ENCODE results near the gene RABEP2. TPM values are rescaled to one million over a fixed set of nuclear protein-coding genes. Genes with fewer than 3 reads are reported as not detected.

RABEP2 gene
- total and polyA plus RNA-seq, 9 of the 15 experiments (the other 6 are each of a cell fraction or from before 2014, with no cell fraction given), result 0.15 to 13.4 (median 3.5) TPM

DNA sequence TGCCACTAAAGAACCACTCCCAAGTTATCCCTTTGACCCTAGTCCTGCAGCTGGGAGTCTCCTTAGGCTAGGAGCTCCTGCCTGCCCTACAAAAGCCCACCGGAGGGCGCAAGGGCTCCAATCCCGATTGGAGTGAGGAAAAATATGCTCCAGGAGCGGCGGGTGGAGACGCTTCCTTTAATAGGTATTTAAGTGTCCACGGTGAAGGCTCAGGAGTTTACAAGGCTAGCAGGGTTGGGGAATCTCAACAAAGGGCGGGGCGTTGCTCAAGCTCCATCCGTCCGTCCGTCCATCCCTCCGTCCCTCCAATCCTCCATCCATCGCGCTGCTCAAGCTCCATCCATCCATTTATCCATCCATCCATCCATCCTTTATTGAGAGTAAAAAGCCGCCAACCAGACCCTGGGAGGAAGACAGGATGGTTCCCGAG, 49.0 kb upstream of the RABEP2 start:
- peaks cover 4% of the 10 kb centered on the region for H3K9me1 ChIP-seq (ENCODE audit: control insufficient read depth, insufficient read depth, low read length)
- BruUV-seq (replicated peaks), result TSS peak; percentile 95
- peak overlapping the region; percentile 95 for H2AFZ ChIP-seq (ENCODE audit: low read depth, low read length)
- no peaks in the 10 kb centered on the region for H4K20me1 ChIP-seq (replicated peaks; ENCODE audit: control insufficient read depth, insufficient read depth, low read length)
- H3K4me1 ChIP-seq (replicated peaks in 1 of 2; ENCODE audit: control insufficient read depth in 2 of 2, insufficient read depth in 2 of 2, low read length in 2 of 2), result peaks cover 11 to 25% of the 10 kb centered on the region in 2 experiments; a peak in 3 of 5 replicates
- WGBS (ENCODE audit: insufficient coverage, low coverage, missing lambda C conversion rate), result 1% methylated on average over 17 of the region's 17 CpGs
- H3K4me3 ChIP-seq, result peak overlapping the region; percentile 94
- POLR2A ChIA-PET, result interaction anchor here (0.5 to 1.4 kb wide), 4 partner anchors 13 to 111 kb away, joined by 3 to 5 read pairs (median 3); no protein-coding TSS in a partner anchor
- peaks cover 9% of the 10 kb centered on the region; the same call in 2 of the 3 replicates for H3K79me2 ChIP-seq (ENCODE audit: control insufficient read depth, insufficient read depth, low read length)
- in situ Hi-C loops (cut with MboI), result loop anchor here (10.0 to 25.0 kb wide), 2 partner anchors 291 to 312 kb away; no protein-coding TSS in a partner anchor
- peak; percentile 67 for ATAC-seq
- H3K4me2 ChIP-seq (ENCODE audit: insufficient read depth, low read length), result peak overlapping the region; percentile 99
- H3K9me3 ChIP-seq (replicated peaks; ENCODE audit: control insufficient read depth, insufficient read depth, low read depth, low read length), result no peaks in the 10 kb centered on the region
- H3K27me3 ChIP-seq (ENCODE audit: control insufficient read depth in 2 of 2, insufficient read depth in 2 of 2, low read length in 2 of 2), result no peaks in the 10 kb centered on the region
- intact Hi-C loops (cut with micrococcal nuclease), result no loop called here
- peaks cover 17% of the 10 kb centered on the region; the same call in 2 of the 3 replicates for H3K36me3 ChIP-seq (ENCODE audit: control insufficient read depth, insufficient read depth, low read length)
- peak; percentile 67 for FAIRE-seq
- CTCF ChIA-PET (ENCODE audit: low intra/inter-chr PET ratio), result interaction anchor here (1.3 kb wide), 1 partner anchor 1047 kb away, joined by 5 read pairs; no protein-coding TSS in a partner anchor
- peak; percentile 54 to 72 (median 71) for DNase-seq (ENCODE audit: extremely low read depth in 1 of 4, low spot score in 3 of 4)
- H3K27ac ChIP-seq (ENCODE audit: extremely low read depth, low read depth, low read length), result peak overlapping the region; percentile 63; the same call in 2 of the 3 replicates
- H3K9ac ChIP-seq (ENCODE audit: insufficient read depth in 1 of 2, low read depth in 2 of 2, low read length in 2 of 2), result peak overlapping the region; percentile 77 to 97; a peak in 3 of 4 replicates
- peak; percentile 75; the same call in 1 of the 2 replicates for TF ChIP-seq ZNF431 (CRISPR knock-in tag; IDR thresholded peaks at IDR 0.05)
- TF ChIP-seq XRCC5 (IDR thresholded peaks at IDR 0.05; ENCODE audit: low read depth, low read length), result 0 out of 2 replicates have a peak, but pooled peaks have one; percentile 1
- TF ChIP-seq ZEB2 (IDR thresholded peaks at IDR 0.05), result no peak
- no peak for TF ChIP-seq MEF2A (IDR thresholded peaks at IDR 0.05; ENCODE audit: control insufficient read depth, low read depth, low read length)
- no peak for TF ChIP-seq SIN3B (IDR thresholded peaks at IDR 0.05; ENCODE audit: low read depth)
- TF ChIP-seq, protein P1, sequence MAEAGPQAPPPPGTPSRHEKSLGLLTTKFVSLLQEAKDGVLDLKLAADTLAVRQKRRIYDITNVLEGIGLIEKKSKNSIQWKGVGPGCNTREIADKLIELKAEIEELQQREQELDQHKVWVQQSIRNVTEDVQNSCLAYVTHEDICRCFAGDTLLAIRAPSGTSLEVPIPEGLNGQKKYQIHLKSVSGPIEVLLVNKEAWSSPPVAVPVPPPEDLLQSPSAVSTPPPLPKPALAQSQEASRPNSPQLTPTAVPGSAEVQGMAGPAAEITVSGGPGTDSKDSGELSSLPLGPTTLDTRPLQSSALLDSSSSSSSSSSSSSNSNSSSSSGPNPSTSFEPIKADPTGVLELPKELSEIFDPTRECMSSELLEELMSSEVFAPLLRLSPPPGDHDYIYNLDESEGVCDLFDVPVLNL (CRISPR knock-in tag; IDR thresholded peaks at IDR 0.05; ENCODE audit: low read depth), result no peak
- peak; percentile 57 to 78 for TF ChIP-seq RAD21 (CRISPR knock-in tag; conservative IDR thresholded peaks at IDR 0.05 in 1 of 2, IDR thresholded peaks at IDR 0.05 in 1 of 2)
- TF ChIP-seq, protein P2, sequence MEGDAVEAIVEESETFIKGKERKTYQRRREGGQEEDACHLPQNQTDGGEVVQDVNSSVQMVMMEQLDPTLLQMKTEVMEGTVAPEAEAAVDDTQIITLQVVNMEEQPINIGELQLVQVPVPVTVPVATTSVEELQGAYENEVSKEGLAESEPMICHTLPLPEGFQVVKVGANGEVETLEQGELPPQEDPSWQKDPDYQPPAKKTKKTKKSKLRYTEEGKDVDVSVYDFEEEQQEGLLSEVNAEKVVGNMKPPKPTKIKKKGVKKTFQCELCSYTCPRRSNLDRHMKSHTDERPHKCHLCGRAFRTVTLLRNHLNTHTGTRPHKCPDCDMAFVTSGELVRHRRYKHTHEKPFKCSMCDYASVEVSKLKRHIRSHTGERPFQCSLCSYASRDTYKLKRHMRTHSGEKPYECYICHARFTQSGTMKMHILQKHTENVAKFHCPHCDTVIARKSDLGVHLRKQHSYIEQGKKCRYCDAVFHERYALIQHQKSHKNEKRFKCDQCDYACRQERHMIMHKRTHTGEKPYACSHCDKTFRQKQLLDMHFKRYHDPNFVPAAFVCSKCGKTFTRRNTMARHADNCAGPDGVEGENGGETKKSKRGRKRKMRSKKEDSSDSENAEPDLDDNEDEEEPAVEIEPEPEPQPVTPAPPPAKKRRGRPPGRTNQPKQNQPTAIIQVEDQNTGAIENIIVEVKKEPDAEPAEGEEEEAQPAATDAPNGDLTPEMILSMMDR (IDR thresholded peaks at IDR 0.05 in 2 of 3, conservative IDR thresholded peaks at IDR 0.05 in 1 of 3; ENCODE audit: insufficient read depth in 2 of 3, low read depth in 1 of 3, low read length in 3 of 3), result peak; percentile 72 to 82 (median 76)
- TF ChIP-seq RB1 (IDR thresholded peaks at IDR 0.05; ENCODE audit: low read depth), result peak; percentile 60; the same call in 1 of the 2 replicates
- TF ChIP-seq IFI16 (CRISPR knock-in tag; IDR thresholded peaks at IDR 0.05), result no peak
- no peak for TF ChIP-seq RNF2 (IDR thresholded peaks at IDR 0.05)
- TF ChIP-seq MAZ (CRISPR knock-in tag; conservative IDR thresholded peaks at IDR 0.05 in 1 of 2, IDR thresholded peaks at IDR 0.05 in 1 of 2), result peak in 1 of 2 experiments; percentile 37; a peak in 1 of 4 replicates
- TF ChIP-seq, protein P3, sequence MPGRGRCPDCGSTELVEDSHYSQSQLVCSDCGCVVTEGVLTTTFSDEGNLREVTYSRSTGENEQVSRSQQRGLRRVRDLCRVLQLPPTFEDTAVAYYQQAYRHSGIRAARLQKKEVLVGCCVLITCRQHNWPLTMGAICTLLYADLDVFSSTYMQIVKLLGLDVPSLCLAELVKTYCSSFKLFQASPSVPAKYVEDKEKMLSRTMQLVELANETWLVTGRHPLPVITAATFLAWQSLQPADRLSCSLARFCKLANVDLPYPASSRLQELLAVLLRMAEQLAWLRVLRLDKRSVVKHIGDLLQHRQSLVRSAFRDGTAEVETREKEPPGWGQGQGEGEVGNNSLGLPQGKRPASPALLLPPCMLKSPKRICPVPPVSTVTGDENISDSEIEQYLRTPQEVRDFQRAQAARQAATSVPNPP (IDR thresholded peaks at IDR 0.05; ENCODE audit: borderline replicate concordance, insufficient read depth, insufficient read length), result no peak
- TF ChIP-seq CREBBP (IDR thresholded peaks at IDR 0.05; ENCODE audit: low read depth, low read length), result no peak
- no peak for TF ChIP-seq HSF4 (CRISPR knock-in tag; IDR thresholded peaks at IDR 0.05; ENCODE audit: borderline replicate concordance)
- no peak for TF ChIP-seq ZNF3 (CRISPR knock-in tag; IDR thresholded peaks at IDR 0.05)
- no peak for TF ChIP-seq JUND (IDR thresholded peaks at IDR 0.05; ENCODE audit: borderline replicate concordance, low read depth, low read length)
- TF ChIP-seq JUND (tag; IDR thresholded peaks at IDR 0.05; ENCODE audit: borderline replicate concordance, low read depth, low read length), result 0 out of 3 replicates have a peak, but pooled peaks have one; percentile 4
- TF ChIP-seq SOX6 (IDR thresholded peaks at IDR 0.05), result no peak
